ENCODE data around the gene CCNL2.

- no peak for TF ChIP-seq CTCF (IDR thresholded peaks at IDR 0.05; ENCODE audit: low read depth, low read length)
- TF ChIP-seq EZH2phosphoT487 (IDR thresholded peaks at IDR 0.05; ENCODE audit: low read depth): no peak
Observed at GRCh38 chr1:1356796-1357401, 42.2 kb downstream of the CCNL2 start.
